Stomach smooth muscle (tissue), 2 donors: ENCODE results near the gene PALD1.
"Not testable (repeated sequence)": the region's sequence is repeated elsewhere in the genome, so short reads cannot be mapped to it uniquely, and the experiment has no call there.

Experiments
- H3K27ac ChIP-seq: one replicate; pipeline ENCODE4 v1.7.0; 2013; ENCODE audit warnings: mild to moderate bottlenecking, low read length, inconsistent platforms
- H3K27me3 ChIP-seq, 2 donors: one replicate each; pipeline ENCODE4 v1.7.0; 2013; ENCODE audit warnings: low read length in 2 of 2; ENCODE audit not compliant: insufficient read depth in 2 of 2, control insufficient read depth in 1 of 2
- H3K36me3 ChIP-seq, 2 donors: one replicate each; pipeline ENCODE4 v1.7.0; 2013; ENCODE audit warnings: low read length in 2 of 2; ENCODE audit not compliant: control insufficient read depth in 2 of 2, insufficient read depth in 2 of 2
- H3K4me1 ChIP-seq: one replicate; pipeline ENCODE4 v1.7.0; 2013; ENCODE audit warnings: low read length; ENCODE audit not compliant: control insufficient read depth, insufficient read depth
- H3K4me3 ChIP-seq, 2 donors: one replicate each; pipeline ENCODE4 v1.7.0; 2013; ENCODE audit warnings: low read length in 2 of 2
- H3K9ac ChIP-seq, 2 donors: one replicate each; pipeline ENCODE4 v1.7.0; 2013; ENCODE audit warnings: low read length in 2 of 2, mild to moderate bottlenecking in 1 of 2
- H3K9me3 ChIP-seq, 2 donors: one replicate each; pipeline ENCODE4 v1.7.0; 2013; ENCODE audit warnings: low read length in 2 of 2; ENCODE audit not compliant: control insufficient read depth in 2 of 2
- donor health status: healthy.
- donor health status: Pancreatic carcinoma.

The PALD1 gene

GRCh38 chr10:70483872-70484271 lies 5.3 kb downstream of the PALD1 start:
- Histone ChIP-seq H3K4me1 (peaks cover 63% of the 10 kb centered on the region), H3K9ac (peak overlapping the region in 1 of 2 donors; percentile 35), H3K27ac (peak overlapping the region; percentile 84)
- not testable (repeated sequence) for H3K9me3 ChIP-seq, H3K4me3 ChIP-seq, H3K27me3 ChIP-seq, H3K36me3 ChIP-seq

GRCh38 chr10:70487824-70488223 lies 9.3 kb downstream of the PALD1 start:
- Histone ChIP-seq H3K9me3 (no peaks in the 10 kb centered on the region), H3K36me3 (peaks cover 2 to 6% of the 10 kb centered on the region in 2 donors), H3K9ac (no peak overlapping the region), H3K27me3 (no peaks in the 10 kb centered on the region), H3K4me1 (peaks cover 46% of the 10 kb centered on the region), H3K4me3 (no peak overlapping the region), H3K27ac (no peak overlapping the region)

- Histone ChIP-seq H3K4me1 (peaks cover 58% of the 10 kb centered on the region), H3K27ac (peak overlapping the region; percentile 86)
These were observed 11.6 kb downstream of the PALD1 start for GRCh38 chr10:70490142-70490541.

GRCh38 chr10:70491614-70492013 lies 13.0 kb downstream of the PALD1 start:
- peak overlapping the region; percentile 86 for H3K27ac ChIP-seq
- no peaks in the 10 kb centered on the region for H3K27me3 ChIP-seq
- H3K4me3 ChIP-seq = peak overlapping the region in 1 of 2 donors; percentile 40
- H3K4me1 ChIP-seq = peaks cover 63% of the 10 kb centered on the region
- peaks cover 0 to 2% of the 10 kb centered on the region in 2 donors for H3K36me3 ChIP-seq
- peak overlapping the region in 1 of 2 donors; percentile 65 for H3K9ac ChIP-seq
- H3K9me3 ChIP-seq = no peaks in the 10 kb centered on the region

More at GRCh38 chr10:70490142-70490541, 11.6 kb downstream of the PALD1 start:
- Histone ChIP-seq H3K27me3 (no peaks in the 10 kb centered on the region), H3K36me3 (peaks cover 4 to 6% of the 10 kb centered on the region in 2 donors), H3K9ac (peak overlapping the region in 1 of 2 donors; percentile 65), H3K9me3 (no peaks in the 10 kb centered on the region), H3K4me3 (no peak overlapping the region)

- H3K4me3 ChIP-seq = peak overlapping the region in 1 of 2 donors; percentile 8
- peaks cover 0 to 2% of the 10 kb centered on the region in 2 donors for H3K36me3 ChIP-seq
- H3K27ac ChIP-seq = peak overlapping the region; percentile 86
- peak overlapping the region; percentile 29 to 54 for H3K9ac ChIP-seq
- H3K9me3 ChIP-seq = no peaks in the 10 kb centered on the region
- H3K27me3 ChIP-seq = no peaks in the 10 kb centered on the region
- H3K4me1 ChIP-seq = peaks cover 66% of the 10 kb centered on the region
These were observed 14.5 kb downstream of the PALD1 start for GRCh38 chr10:70492786-70493659.

GRCh38 chr10:70493660-70494234 lies 15.2 kb downstream of the PALD1 start:
- no peaks in the 10 kb centered on the region for H3K9me3 ChIP-seq
- peak overlapping the region in 1 of 2 donors; percentile 54 for H3K9ac ChIP-seq
- H3K4me1 ChIP-seq = peaks cover 63% of the 10 kb centered on the region
- H3K4me3 ChIP-seq = peak overlapping the region in 1 of 2 donors; percentile 8
- peaks cover 0 to 2% of the 10 kb centered on the region in 2 donors for H3K36me3 ChIP-seq
- no peaks in the 10 kb centered on the region for H3K27me3 ChIP-seq
- H3K27ac ChIP-seq = peak overlapping the region; percentile 86

GRCh38 chr10:70494536-70494935 lies 16.0 kb downstream of the PALD1 start:
- peaks cover 64% of the 10 kb centered on the region for H3K4me1 ChIP-seq
- peaks cover 0 to 2% of the 10 kb centered on the region in 2 donors for H3K36me3 ChIP-seq
- H3K4me3 ChIP-seq = peak overlapping the region; percentile 33 to 49
- peak overlapping the region; percentile 86 for H3K27ac ChIP-seq
- H3K9ac ChIP-seq = peak overlapping the region; percentile 13 to 54
- no peaks in the 10 kb centered on the region for H3K9me3 ChIP-seq
- no peaks in the 10 kb centered on the region for H3K27me3 ChIP-seq

- H3K4me3 ChIP-seq = peak overlapping the region; percentile 33 to 49
- no peaks in the 10 kb centered on the region for H3K27me3 ChIP-seq
- peak overlapping the region; percentile 86 for H3K27ac ChIP-seq
- H3K4me1 ChIP-seq = peaks cover 68% of the 10 kb centered on the region
- no peaks in the 10 kb centered on the region for H3K9me3 ChIP-seq
- H3K36me3 ChIP-seq = peaks cover 0 to 2% of the 10 kb centered on the region in 2 donors
- peak overlapping the region; percentile 13 to 54 for H3K9ac ChIP-seq
These were observed 16.4 kb downstream of the PALD1 start for GRCh38 chr10:70494966-70495365.

GRCh38 chr10:70495691-70496261 lies 17.2 kb downstream of the PALD1 start:
- Histone ChIP-seq H3K4me1 (peaks cover 73% of the 10 kb centered on the region), H3K27me3 (no peaks in the 10 kb centered on the region), H3K36me3 (peaks cover 0 to 2% of the 10 kb centered on the region in 2 donors), H3K27ac (peak overlapping the region; percentile 86), H3K4me3 (no peak overlapping the region), H3K9me3 (no peaks in the 10 kb centered on the region), H3K9ac (no peak overlapping the region)

GRCh38 chr10:70496341-70497119 lies 18.0 kb downstream of the PALD1 start:
- no peak overlapping the region for H3K9ac ChIP-seq
- H3K4me3 ChIP-seq = no peak overlapping the region
- no peaks in the 10 kb centered on the region for H3K27me3 ChIP-seq
- peaks cover 0 to 2% of the 10 kb centered on the region in 2 donors for H3K36me3 ChIP-seq
- H3K27ac ChIP-seq = no peak overlapping the region
- H3K9me3 ChIP-seq = no peaks in the 10 kb centered on the region
- H3K4me1 ChIP-seq = peaks cover 75% of the 10 kb centered on the region
